CD4-positive, alpha-beta memory T cell (primary cell): ENCODE data around the gene OR2W3. TPM values are rescaled to one million over a fixed set of nuclear protein-coding genes. Genes with fewer than 3 reads are reported as not detected.
A peak's percentile ranks its signal among the peaks of the same experiment; 100 is the strongest.
"Not testable (repeated sequence)": the region's sequence is repeated elsewhere in the genome, so short reads cannot be mapped to it uniquely, and the experiment has no call there.

Experiments used
- CTCF ChIA-PET: fragments of 350-600 bp; sonication (Branson Sonifier 250); formaldehyde crosslinking; loops from one replicate; lab custom pipeline; 2021; ENCODE audit warnings: inconsistent platforms; ENCODE audit not compliant: partially characterized antibody; lab: Charles Lee
- POLR2A ChIA-PET: fragments of 350-600 bp; sonication (Branson Sonifier 250); formaldehyde crosslinking; loops from one replicate; lab custom pipeline; 2021; ENCODE audit not compliant: partially characterized antibody; lab: Charles Lee
- DNase-seq, 5 donors: peaks; one replicate each; pipeline versions ENCODE4 v3.0.0 to v3.0.0-alpha.2; 2020 to 2022; ENCODE audit warnings: mixed read lengths in 1 of 5
- H3K27ac ChIP-seq: one replicate; pipeline ENCODE4 v1.7.0; 2013; ENCODE audit warnings: low read depth, low read length
- H3K27me3 ChIP-seq: 2 replicates; pipeline ENCODE4 v1.7.0; 2013; ENCODE audit warnings: mild to moderate bottlenecking, low read length, moderate library complexity; ENCODE audit not compliant: insufficient read depth
- H3K36me3 ChIP-seq: 2 replicates; pipeline ENCODE4 v1.7.0; 2013; ENCODE audit warnings: mild to moderate bottlenecking, low read length, moderate library complexity; ENCODE audit not compliant: insufficient read depth
- H3K4me1 ChIP-seq: 2 replicates; pipeline ENCODE4 v1.7.0; 2013; ENCODE audit warnings: mild to moderate bottlenecking, low read length, moderate library complexity; ENCODE audit not compliant: insufficient read depth
- H3K4me3 ChIP-seq, 2 donors: one replicate each; pipeline ENCODE4 v1.7.0; 2013; ENCODE audit warnings: low read length in 2 of 2, mild to moderate bottlenecking in 1 of 2
- H3K9me3 ChIP-seq, 2 donors: one replicate each; pipeline ENCODE4 v1.7.0; 2013; ENCODE audit warnings: low read length in 2 of 2, control low read depth in 1 of 2; ENCODE audit not compliant: control insufficient read depth in 1 of 2
- H3K27ac Mint-ChIP-seq, 7 donors: one replicate each; pipeline ENCODE4 v1.8.0; 2020 to 2021; ENCODE audit warnings: mixed read lengths in 7 of 7, mild to moderate bottlenecking in 6 of 7, inconsistent platforms in 3 of 7, moderate library complexity in 3 of 7
- H3K27me3 Mint-ChIP-seq, 2 donors: one replicate each; pipeline ENCODE4 v1.8.0; 2020 to 2021; ENCODE audit warnings: mixed read lengths in 2 of 2
- H3K36me3 Mint-ChIP-seq, 2 donors: one replicate each; pipeline ENCODE4 v1.8.0; 2020 to 2021; ENCODE audit warnings: mixed read lengths in 2 of 2, inconsistent platforms in 1 of 2, mild to moderate bottlenecking in 1 of 2
- H3K4me1 Mint-ChIP-seq, 4 donors: one replicate each; pipeline ENCODE4 v1.8.0; 2020 to 2021; ENCODE audit warnings: mixed read lengths in 4 of 4, mild to moderate bottlenecking in 1 of 4
- H3K4me3 Mint-ChIP-seq, 8 donors: one replicate each; pipeline ENCODE4 v1.8.0; 2020 to 2021; ENCODE audit warnings: mixed read lengths in 8 of 8, mild to moderate bottlenecking in 7 of 8, moderate library complexity in 6 of 8, inconsistent platforms in 3 of 8
- H3K9me3 Mint-ChIP-seq, 8 donors: one replicate each; pipeline ENCODE4 v1.8.0; 2020 to 2021; ENCODE audit warnings: mixed read lengths in 8 of 8, mild to moderate bottlenecking in 5 of 8, inconsistent platforms in 3 of 8, moderate library complexity in 1 of 8
- intact Hi-C: fragments of 100-400 bp; cut with micrococcal nuclease; formaldehyde crosslinking; loops from one replicate; pipeline ENCODE4 v1.15.1; 2023
- polyA plus RNA-seq, 2 donors: library from polyadenylated mRNA; unstranded; fragments of 300-500 nt; fragmentation: Illumina TruSeq; gene quantifications; one replicate each; pipeline ENCODE4 v1.2.3, GENCODE V29; 2021
- total RNA-seq, 2 experiments: library from RNA; stranded (reverse); gene quantifications; one replicate each; pipeline ENCODE4 v1.2.3, GENCODE V29; 2021

The OR2W3 gene
- total and polyA plus RNA-seq, 4 experiments from 2014 or later = not detected

- no peak within 1 kb of the TSS for H3K27ac Mint-ChIP-seq
- H3K36me3 Mint-ChIP-seq = no peaks in the 10 kb centered on the region
- ChIA-PET POLR2A (no interaction called here), CTCF (no interaction called here)
- Histone ChIP-seq H3K27ac (no peak within 1 kb of the TSS), H3K36me3 (no peaks in the 10 kb centered on the region), H3K4me1 (no peaks in the 10 kb centered on the region), H3K9me3 (no peaks in the 10 kb centered on the region), H3K4me3 (no peak within 1 kb of the TSS), H3K27me3 (no peaks in the 10 kb centered on the region)
- H3K9me3 Mint-ChIP-seq = no peaks in the 10 kb centered on the region
- DNase-seq = no peak
- no peaks in the 10 kb centered on the region for H3K4me1 Mint-ChIP-seq
- H3K27me3 Mint-ChIP-seq = peaks cover 2 to 5% of the 10 kb centered on the region in 2 donors
- intact Hi-C loops = no loop called here
- H3K4me3 Mint-ChIP-seq = no peak within 1 kb of the TSS
These were observed 24.6 kb downstream of the OR2W3 start, which contains the start of gene OR2T8 for GRCh38 chr1:247919952-247920351. OR2T8 (plus strand) TSS chr1:247920252; CDS start chr1:247921018, 766 bp downstream.

- intact Hi-C loops = no loop called here
- Histone ChIP-seq H3K27me3 (no peaks in the 10 kb centered on the region), H3K27ac (no peak overlapping the region), H3K4me1 (no peaks in the 10 kb centered on the region), H3K36me3 (no peaks in the 10 kb centered on the region), H3K4me3 (no peak overlapping the region), H3K9me3 (no peaks in the 10 kb centered on the region)
- no peak for DNase-seq
- Mint-ChIP-seq H3K27ac (no peak overlapping the region), H3K27me3 (peaks cover 0 to 5% of the 10 kb centered on the region in 2 donors), H3K36me3 (no peaks in the 10 kb centered on the region), H3K9me3 (peaks cover 0 to 4% (median 0%) of the 10 kb centered on the region in 8 donors), H3K4me1 (no peaks in the 10 kb centered on the region), H3K4me3 (no peak overlapping the region)
- ChIA-PET POLR2A (no interaction called here), CTCF (no interaction called here)
These were observed 28.6 kb downstream of the OR2W3 start for GRCh38 chr1:247923941-247924340.

- Mint-ChIP-seq H3K4me1 (no peaks in the 10 kb centered on the region), H3K4me3 (no peak within 1 kb of the TSS), H3K27me3 (peaks cover 0 to 5% of the 10 kb centered on the region in 2 donors), H3K36me3 (no peaks in the 10 kb centered on the region), H3K27ac (no peak within 1 kb of the TSS), H3K9me3 (peaks cover 0 to 5% (median 0%) of the 10 kb centered on the region in 8 donors)
- no peak within 1 kb of the TSS for H3K27ac ChIP-seq
- no peaks in the 10 kb centered on the region for H3K4me1 ChIP-seq
- H3K36me3 ChIP-seq = no peaks in the 10 kb centered on the region
- intact Hi-C loops = no loop called here
- no peak for DNase-seq
- ChIA-PET CTCF (no interaction called here), POLR2A (no interaction called here)
- H3K9me3 ChIP-seq = no peaks in the 10 kb centered on the region
- H3K4me3 ChIP-seq = no peak within 1 kb of the TSS
- H3K27me3 ChIP-seq = no peaks in the 10 kb centered on the region
These were observed 29.5 kb downstream of the OR2W3 start, which contains the start of gene OR2AJ1 for GRCh38 chr1:247924868-247925267. OR2AJ1 (plus strand) TSS chr1:247924889; CDS start chr1:247933769, 8,880 bp downstream.

GRCh38 chr1:247933989-247934388 is 38.6 kb downstream of the OR2W3 start:
- CTCF ChIA-PET = no interaction called here
- intact Hi-C loops = no loop called here
- Histone ChIP-seq H3K36me3 (no peaks in the 10 kb centered on the region), H3K4me1 (no peaks in the 10 kb centered on the region), H3K9me3 (no peaks in the 10 kb centered on the region), H3K27me3 (no peaks in the 10 kb centered on the region), H3K27ac (no peak overlapping the region), H3K4me3 (no peak overlapping the region)
- peaks cover 0 to 12% (median 0%) of the 10 kb centered on the region in 8 donors for H3K9me3 Mint-ChIP-seq
- no peaks in the 10 kb centered on the region for H3K36me3 Mint-ChIP-seq
- POLR2A ChIA-PET = no interaction called here
- no peak overlapping the region for H3K4me3 Mint-ChIP-seq
- H3K27me3 Mint-ChIP-seq = peaks cover 0 to 2% of the 10 kb centered on the region in 2 donors
- DNase-seq = no peak
- H3K4me1 Mint-ChIP-seq = peaks cover 0 to 6% (median 2%) of the 10 kb centered on the region in 4 donors
- H3K27ac Mint-ChIP-seq = no peak overlapping the region

GRCh38 chr1:247935781-247936180 is 40.4 kb downstream of the OR2W3 start:
- no peak overlapping the region for H3K27ac Mint-ChIP-seq
- peaks cover 0 to 2% of the 10 kb centered on the region in 2 donors for H3K27me3 Mint-ChIP-seq
- Histone ChIP-seq H3K4me3 (no peak overlapping the region), H3K27me3 (no peaks in the 10 kb centered on the region), H3K4me1 (no peaks in the 10 kb centered on the region), H3K36me3 (no peaks in the 10 kb centered on the region), H3K27ac (no peak overlapping the region), H3K9me3 (no peaks in the 10 kb centered on the region)
- H3K4me3 Mint-ChIP-seq = peak overlapping the region in 2 of 8 donors; percentile 55 to 59
- POLR2A ChIA-PET = no interaction called here
- intact Hi-C loops = no loop called here
- no peaks in the 10 kb centered on the region for H3K36me3 Mint-ChIP-seq
- CTCF ChIA-PET = interaction anchor here (0.8 kb wide), 1 partner anchor 9 kb away, joined by 3 read pairs; no protein-coding TSS in a partner anchor
- no peak for DNase-seq
- peaks cover 0 to 6% (median 4%) of the 10 kb centered on the region in 4 donors for H3K4me1 Mint-ChIP-seq
- H3K9me3 Mint-ChIP-seq = peaks cover 0 to 11% (median 0%) of the 10 kb centered on the region in 8 donors

GRCh38 chr1:247936415-247936814 is 41.0 kb downstream of the OR2W3 start:
- H3K9me3 Mint-ChIP-seq = peaks cover 0 to 11% (median 0%) of the 10 kb centered on the region in 8 donors
- no peaks in the 10 kb centered on the region for H3K27me3 ChIP-seq
- H3K4me3 Mint-ChIP-seq = peak overlapping the region in 4 of 8 donors; percentile 8 to 59 (median 40)
- no peaks in the 10 kb centered on the region for H3K36me3 Mint-ChIP-seq
- ChIA-PET POLR2A (no interaction called here), CTCF (interaction anchor here (0.8 kb wide), 1 partner anchor 8 kb away, joined by 3 read pairs; no protein-coding TSS in a partner anchor)
- DNase-seq = no peak
- peaks cover 2 to 6% (median 4%) of the 10 kb centered on the region in 4 donors for H3K4me1 Mint-ChIP-seq
- no peaks in the 10 kb centered on the region for H3K4me1 ChIP-seq
- no peak overlapping the region for H3K27ac ChIP-seq
- no peaks in the 10 kb centered on the region for H3K27me3 Mint-ChIP-seq
- no peak overlapping the region for H3K4me3 ChIP-seq
- no peaks in the 10 kb centered on the region for H3K9me3 ChIP-seq
- peak overlapping the region in 1 of 7 donors; percentile 81 for H3K27ac Mint-ChIP-seq
- H3K36me3 ChIP-seq = no peaks in the 10 kb centered on the region
- intact Hi-C loops = no loop called here

- H3K4me3 Mint-ChIP-seq = peak overlapping the region; percentile 49 to 91 (median 76)
- H3K9me3 Mint-ChIP-seq = peaks cover 0 to 11% (median 0%) of the 10 kb centered on the region in 8 donors
- H3K27ac ChIP-seq, H3K4me1 ChIP-seq, POLR2A ChIA-PET, H3K36me3 Mint-ChIP-seq, H3K36me3 ChIP-seq, H3K27me3 Mint-ChIP-seq, intact Hi-C loops, H3K27me3 ChIP-seq, H3K9me3 ChIP-seq, H3K4me1 Mint-ChIP-seq: not testable (repeated sequence)
- peak; percentile 76 to 85 (median 83) for DNase-seq
- H3K4me3 ChIP-seq = peak overlapping the region in 1 of 2 donors; percentile 36
- CTCF ChIA-PET = interaction anchor here (1.1 kb wide), 1 partner anchor 31 kb away, joined by 4 read pairs; no protein-coding TSS in a partner anchor
- H3K27ac Mint-ChIP-seq = peak overlapping the region in 4 of 7 donors; percentile 30 to 81 (median 56)
These were observed 41.8 kb downstream of the OR2W3 start for GRCh38 chr1:247936965-247937734.
